Measurements from ENCODE around the gene MALRD1.

The MALRD1 gene

GRCh38 chr10:19367176-19367575, 318.6 kb downstream of the MALRD1 start:
- no peak for DNase-seq (ENCODE audit: low spot score)
- no peak for TF ChIP-seq CTCF (IDR thresholded peaks at IDR 0.05; ENCODE audit: extremely low read depth, missing control alignments)

GRCh38 chr10:19373988-19374387, 325.4 kb downstream of the MALRD1 start:
- DNase-seq (ENCODE audit: low spot score), result no peak
- no peak for TF ChIP-seq CTCF (IDR thresholded peaks at IDR 0.05; ENCODE audit: extremely low read depth, missing control alignments)

GRCh38 chr10:19385846-19386450, 337.3 kb downstream of the MALRD1 start:
- no peak for DNase-seq (ENCODE audit: low spot score)
- no peak for TF ChIP-seq CTCF (IDR thresholded peaks at IDR 0.05; ENCODE audit: extremely low read depth, missing control alignments)

- no peak for TF ChIP-seq CTCF (IDR thresholded peaks at IDR 0.05; ENCODE audit: extremely low read depth, missing control alignments)
- no peak for DNase-seq (ENCODE audit: low spot score)
Measured at GRCh38 chr10:19408924-19409323, 360.3 kb downstream of the MALRD1 start.

GRCh38 chr10:19411119-19411518, 362.5 kb downstream of the MALRD1 start:
- no peak for DNase-seq (ENCODE audit: low spot score)
- TF ChIP-seq CTCF (IDR thresholded peaks at IDR 0.05; ENCODE audit: extremely low read depth, missing control alignments), result no peak

- no peak for TF ChIP-seq CTCF (IDR thresholded peaks at IDR 0.05; ENCODE audit: extremely low read depth, missing control alignments)
- no peak for DNase-seq (ENCODE audit: low spot score)
Measured at GRCh38 chr10:19412531-19412930, 363.9 kb downstream of the MALRD1 start.

- no peak for DNase-seq (ENCODE audit: low spot score)
- no peak for TF ChIP-seq CTCF (IDR thresholded peaks at IDR 0.05; ENCODE audit: extremely low read depth, missing control alignments)
Measured at GRCh38 chr10:19416164-19416563, 367.6 kb downstream of the MALRD1 start.
